Measurements from ENCODE around the gene CNFN.
A peak's percentile ranks its signal among the peaks of the same experiment; 100 is the strongest.

CNFN gene

GRCh38 chr19:42409477-42409876 is 19.4 kb upstream of the CNFN start:
- DNase-seq (ENCODE audit: low spot score): no peak

DNA sequence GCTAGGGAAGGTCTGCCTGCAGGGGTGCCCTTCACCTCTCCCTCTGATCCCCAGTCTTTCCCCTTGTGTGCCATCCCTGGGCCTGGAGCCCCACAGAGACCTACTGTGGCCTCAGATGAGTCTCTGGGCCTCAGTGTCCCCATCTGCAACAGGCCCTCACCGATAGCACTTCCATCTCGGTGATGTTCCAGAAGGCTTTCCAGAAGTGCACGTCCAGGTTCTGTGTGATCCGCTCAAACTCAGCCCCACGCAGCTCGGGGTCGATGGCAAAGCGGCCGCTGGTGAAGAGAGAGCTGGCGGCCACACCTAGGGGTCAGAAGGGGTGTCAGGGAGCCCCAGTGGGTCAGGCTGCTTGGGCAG is 17.7 kb upstream of the CNFN start:
- DNase-seq (ENCODE audit: low spot score): no peak

DNA sequence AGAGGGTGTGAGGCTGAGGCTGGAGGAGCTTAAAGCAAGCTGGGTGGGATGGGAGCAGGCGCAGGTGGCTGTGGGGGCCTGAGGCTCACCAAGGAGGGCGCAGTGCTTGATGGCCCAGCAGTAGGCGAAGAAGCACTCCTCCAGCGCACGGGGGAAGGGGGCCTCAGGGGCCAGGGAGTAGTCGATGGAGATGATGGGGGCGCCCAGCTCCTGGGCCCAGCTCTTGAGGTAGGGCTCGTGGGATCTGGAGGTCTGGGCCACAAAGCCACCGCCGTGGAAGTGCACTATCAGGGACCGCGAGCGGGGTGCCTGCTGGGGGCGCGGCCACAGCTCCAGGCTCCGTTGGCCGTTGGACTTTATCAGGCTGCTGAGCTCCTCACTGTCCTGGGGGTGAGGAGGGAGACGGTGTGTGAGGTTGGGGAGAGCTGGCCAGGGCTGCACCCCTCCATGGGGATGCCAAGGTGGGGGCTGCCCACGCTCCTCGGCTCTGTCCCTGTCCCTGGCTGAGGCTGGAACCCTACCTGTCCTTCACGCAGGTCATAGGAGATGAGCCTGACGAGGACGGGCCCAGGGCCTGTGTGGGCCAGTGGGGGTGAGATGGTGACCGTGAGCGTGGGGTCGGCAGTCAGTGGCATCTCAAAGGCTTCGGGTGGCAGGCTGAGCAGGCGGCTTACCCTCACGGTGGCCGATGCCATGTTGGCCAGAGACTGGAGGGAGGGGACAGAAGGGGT is 17.2 kb upstream of the CNFN start:
- no peak for DNase-seq (ENCODE audit: low spot score)

DNA sequence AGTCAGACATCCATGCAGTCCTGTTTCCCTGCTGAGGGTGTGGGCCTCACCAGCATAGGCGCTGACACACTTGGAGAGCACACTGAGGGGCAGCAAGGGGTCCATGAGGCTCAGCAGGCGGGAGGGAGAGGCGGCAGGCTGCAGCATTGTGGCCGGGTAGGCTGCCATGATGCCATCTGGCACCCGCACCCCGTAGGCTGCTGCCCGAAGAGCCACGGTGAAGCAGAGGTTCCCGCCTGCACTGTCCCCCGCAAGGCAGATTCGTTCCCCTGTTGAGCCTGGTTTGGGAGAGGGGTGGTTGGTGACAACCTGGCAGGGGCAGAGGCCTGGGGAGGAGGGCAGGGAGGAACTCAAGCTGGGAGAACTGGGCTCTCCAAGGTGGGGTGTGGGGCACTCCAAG is 16.0 kb upstream of the CNFN start:
- DNase-seq (ENCODE audit: low spot score): no peak

GRCh38 chr19:42403586-42403985 is 13.5 kb upstream of the CNFN start:
- DNase-seq (ENCODE audit: low spot score): no peak

GRCh38 chr19:42402376-42403116 is 12.4 kb upstream of the CNFN start:
- no peak for DNase-seq (ENCODE audit: low spot score)

- peak; percentile 88 for DNase-seq (ENCODE audit: low spot score)
These were observed 11.5 kb upstream of the CNFN start for GRCh38 chr19:42401365-42402303.

- no peak for DNase-seq (ENCODE audit: low spot score)
These were observed 10.3 kb upstream of the CNFN start for GRCh38 chr19:42400404-42400803.

DNA sequence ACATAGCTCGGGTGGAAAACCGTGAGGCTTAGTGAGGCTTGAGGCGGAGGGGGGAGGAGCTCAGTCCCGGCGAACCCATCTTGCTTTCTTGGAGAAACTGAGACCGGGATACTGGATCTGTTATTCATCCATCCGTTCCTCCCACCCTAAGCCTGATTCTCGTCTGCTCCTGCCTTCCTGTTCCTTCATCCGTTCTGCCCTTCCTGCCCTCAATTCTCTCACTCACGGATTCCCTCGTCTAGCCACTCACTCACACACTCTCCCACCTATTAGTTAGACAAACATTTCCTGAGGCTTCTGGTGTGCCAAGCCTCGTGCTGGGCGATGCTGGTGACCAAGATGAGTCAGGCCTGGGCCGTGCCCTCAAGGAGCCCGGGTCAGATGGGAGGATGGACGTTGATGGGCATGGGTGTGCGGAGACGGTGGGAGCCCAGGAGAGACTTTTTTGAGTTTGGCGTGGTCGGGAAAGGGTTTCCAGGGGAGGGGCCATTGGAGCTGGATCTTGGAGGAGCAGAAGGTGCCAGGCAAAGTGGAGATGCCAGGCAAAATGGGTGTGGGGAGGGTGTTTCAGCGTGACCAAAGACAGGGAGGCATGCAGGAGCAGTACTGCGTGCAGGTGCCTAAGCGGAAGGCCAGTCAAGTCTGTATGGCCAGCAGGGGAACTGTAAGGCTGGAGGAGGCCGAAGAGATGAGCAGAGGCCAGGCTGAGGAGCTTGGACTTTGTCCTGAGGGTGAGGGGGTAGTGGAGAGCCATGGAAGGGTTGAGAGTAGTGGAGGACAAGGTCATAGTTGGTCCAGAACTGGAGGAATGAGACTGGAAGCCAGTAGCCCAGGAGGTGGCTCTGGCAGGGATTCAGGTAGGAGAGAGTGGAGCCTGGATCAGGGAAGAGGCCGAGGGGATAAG is 7.4 kb upstream of the CNFN start:
- no peak for DNase-seq (ENCODE audit: low spot score)

- DNase-seq (ENCODE audit: low spot score): peak; percentile 100
These were observed 6.5 kb upstream of the CNFN start for GRCh38 chr19:42396381-42397262.

- no peak for DNase-seq (ENCODE audit: low spot score)
These were observed 4.7 kb upstream of the CNFN start for GRCh38 chr19:42394751-42395150.

- DNase-seq (ENCODE audit: low spot score): no peak
These were observed 2.1 kb upstream of the CNFN start for GRCh38 chr19:42392165-42392564.

DNA sequence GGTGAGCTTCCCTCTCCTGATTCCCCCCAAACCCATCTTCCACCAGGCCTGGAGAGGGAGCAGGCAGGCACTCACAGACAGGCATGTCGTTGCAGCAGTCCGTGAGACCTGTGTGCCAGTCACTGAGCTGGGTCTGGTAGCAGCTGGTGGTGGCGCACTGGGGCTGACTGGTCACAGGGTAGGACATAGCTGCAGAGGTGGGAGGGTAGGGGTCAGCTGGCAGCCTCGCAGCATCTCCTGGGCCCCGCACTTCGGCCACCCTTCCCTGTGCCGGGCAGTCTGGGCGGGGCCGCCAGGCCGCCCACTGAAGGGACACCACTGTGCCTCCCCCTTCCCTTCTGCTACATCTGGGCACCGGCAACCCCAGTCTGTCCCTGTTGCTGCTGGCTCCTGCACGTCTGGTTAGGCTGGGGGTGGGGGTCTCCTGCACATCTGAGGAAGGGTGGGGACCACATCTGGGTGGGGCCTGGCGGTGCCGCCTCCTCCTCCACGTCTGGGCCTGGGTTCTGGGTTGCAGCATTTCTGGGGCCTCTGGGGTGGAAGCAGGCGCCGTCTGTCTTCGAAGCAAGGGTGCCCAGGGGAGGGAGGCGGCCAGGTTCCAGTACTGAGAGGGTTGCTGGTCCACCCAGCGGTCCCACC is 1.1 kb downstream of the CNFN start:
- DNase-seq (ENCODE audit: low spot score): no peak

DNA sequence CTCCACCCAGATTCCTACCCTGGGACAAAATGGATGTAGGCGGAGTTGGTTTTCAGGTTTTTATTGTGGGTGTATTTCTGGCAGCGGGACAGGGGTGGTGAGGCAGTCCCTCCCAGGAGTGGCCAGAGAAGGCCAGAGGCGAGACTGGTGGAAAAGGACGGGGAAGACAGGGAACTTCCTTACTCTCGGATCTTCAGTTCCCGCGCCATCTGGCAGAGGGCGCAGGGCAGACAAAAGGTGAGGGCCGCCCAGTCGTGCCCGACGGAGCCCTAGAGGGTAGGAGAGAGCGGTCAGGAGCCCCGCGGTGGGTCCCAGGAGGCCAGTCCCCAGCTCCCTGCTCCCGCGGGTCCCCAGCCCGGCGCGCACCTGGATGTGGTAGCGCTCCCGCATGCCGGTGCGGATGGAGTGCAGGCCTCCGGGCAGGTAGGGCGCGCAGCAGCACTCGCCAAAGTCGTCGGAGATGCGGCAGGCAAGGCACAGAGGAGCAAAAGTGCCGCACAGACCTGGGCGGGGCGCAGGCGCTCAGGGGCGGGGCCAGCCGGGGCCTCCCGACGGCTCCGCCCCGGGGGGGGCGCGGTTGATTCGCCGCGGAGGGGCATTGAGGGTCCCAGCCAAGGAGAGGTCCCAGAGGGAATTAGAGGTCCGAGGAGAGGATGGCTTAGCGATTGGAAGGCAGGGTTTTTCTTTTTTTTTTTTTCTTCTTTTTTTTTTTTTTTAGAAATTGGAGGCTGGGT is 3.0 kb downstream of the CNFN start:
- DNase-seq (ENCODE audit: low spot score): no peak

DNA sequence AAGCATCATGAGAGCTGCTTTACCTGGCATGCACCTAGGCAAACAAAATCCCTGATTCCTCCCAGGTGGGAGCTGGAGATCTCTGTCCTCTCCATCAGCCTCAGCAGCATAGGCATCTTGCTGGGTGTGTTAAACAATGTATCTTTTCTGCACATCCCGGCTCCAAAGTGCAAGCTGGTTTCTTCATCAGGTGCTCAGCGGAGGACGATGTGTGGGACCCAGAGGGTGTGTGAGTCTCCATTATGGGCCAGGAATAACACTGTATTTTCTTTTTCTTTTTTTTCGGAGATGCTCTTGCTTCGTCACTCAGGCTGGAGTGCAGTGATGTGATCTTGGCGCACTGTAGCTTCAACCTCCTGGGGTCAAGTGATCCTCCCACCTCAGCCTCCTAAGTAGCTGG is 9.9 kb downstream of the CNFN start:
- DNase-seq (ENCODE audit: low spot score): no peak

- DNase-seq (ENCODE audit: low spot score): no peak
These were observed 11.6 kb downstream of the CNFN start for GRCh38 chr19:42378225-42379215.

- DNase-seq (ENCODE audit: low spot score): no peak
These were observed 13.9 kb downstream of the CNFN start for GRCh38 chr19:42376177-42376555.
